HepG2 (cell line): ENCODE data around the gene ACSF3. TPM values are rescaled to one million over a fixed set of nuclear protein-coding genes. Genes with fewer than 3 reads are reported as not detected.

Source experiments
- ATAC-seq: fragments of 200-7000 bp; cut with Tn5 transposase; 3 replicates; pipeline ENCODE4 v1.9.1; 2020; ENCODE audit warnings: mild to moderate bottlenecking, moderate library complexity
- BruUV-seq: library from RNA; stranded (reverse); fragments of 400-500 nt; replicated peaks from 2 replicates; lab custom pipeline; 2021; lab: Mats Ljungman, UMichigan
- CTCF ChIA-PET: fragments of 300-600 bp; formaldehyde crosslinking; extraction: SDS; loops from one replicate; lab custom pipeline; 2021; ENCODE audit warnings: low total read pairs, inconsistent platforms, low intra/inter-chr PET ratio; lab: Yijun Ruan, JAX
- POLR2A ChIA-PET: fragments of 350-600 bp; sonication (Branson Sonifier 250); formaldehyde crosslinking; loops from one replicate; lab custom pipeline; 2020; ENCODE audit warnings: antibody characterized with exemption, inconsistent platforms; lab: Yijun Ruan, JAX
- DNase-seq: peaks from one replicate; pipeline ENCODE4 v3.0.0-alpha.2; 2015; ENCODE audit warnings: low spot score
- FAIRE-seq: peaks from 3 replicates; lab custom pipeline; 2011; peaks lifted over from hg19 to GRCh38; lab: Jason Lieb, UNC
- H2AFZ ChIP-seq: one replicate; pipeline ENCODE4 v1.6.1; 2011; ENCODE audit warnings: low read length, inconsistent platforms
- H3K27ac ChIP-seq: fragments of 300-600 bp; 3 replicates; pipeline ENCODE4 v1.8.0; 2011; ENCODE audit warnings: mixed run types, mild to moderate bottlenecking, mixed read lengths, low read length, inconsistent platforms; ENCODE audit not compliant: insufficient read depth; ENCODE audit errors: extremely low read length
- H3K27me3 ChIP-seq, 2 experiments: fragments of 200-600 bp in 1 of 2; 2 replicates in 1 of 2; 3 replicates in 1 of 2; pipeline versions ENCODE4 v1.6.0 to v1.8.0; 2011; ENCODE audit warnings: low read length in 2 of 2, mild to moderate bottlenecking in 2 of 2, moderate library complexity in 2 of 2, inconsistent platforms in 1 of 2; ENCODE audit not compliant: insufficient read depth in 2 of 2, control insufficient read depth in 1 of 2
- H3K36me3 ChIP-seq, 2 experiments: fragments of 200-600 bp in 1 of 2; replicated peaks in 1 of 2; 2 replicates in 1 of 2; 3 replicates in 1 of 2; pipeline versions ENCODE4 v1.5.1 to v1.8.0; 2011; ENCODE audit warnings: low read length in 2 of 2, inconsistent platforms in 1 of 2; ENCODE audit not compliant: insufficient read depth in 2 of 2, control insufficient read depth in 1 of 2
- H3K4me1 ChIP-seq: 2 replicates; pipeline ENCODE4 v1.5.1; 2012; ENCODE audit warnings: low read length, inconsistent platforms; ENCODE audit not compliant: insufficient read depth
- H3K4me2 ChIP-seq: 2 replicates; pipeline ENCODE4 v1.6.0; 2011; ENCODE audit warnings: low read depth, low read length, inconsistent platforms
- H3K4me3 ChIP-seq, 3 experiments: fragments of 200-600 bp in 1 of 3; sonication (generic), shearing (Covaris generic) in 1 of 3; replicated peaks in 1 of 3; 2 replicates each; pipeline ENCODE4 v1.5.1; 2011 to 2016; ENCODE audit warnings: low read length in 3 of 3, inconsistent platforms in 2 of 3, low read depth in 2 of 3, mild to moderate bottlenecking in 2 of 3, control low read depth in 1 of 3, mixed read lengths in 1 of 3; ENCODE audit not compliant: insufficient read depth in 1 of 3
- H3K79me2 ChIP-seq: one replicate; pipeline ENCODE4 v1.6.1; 2011; ENCODE audit warnings: low read length, inconsistent platforms; ENCODE audit not compliant: insufficient read depth
- H3K9ac ChIP-seq: 2 replicates; pipeline ENCODE4 v1.6.0; 2011; ENCODE audit warnings: mild to moderate bottlenecking, low read depth, low read length, inconsistent platforms; ENCODE audit not compliant: insufficient read depth
- H3K9me3 ChIP-seq: 2 replicates; pipeline ENCODE4 v1.5.1; 2012; ENCODE audit warnings: mild to moderate bottlenecking, low read length
- H4K20me1 ChIP-seq: 2 replicates; pipeline ENCODE4 v1.6.0; 2011; ENCODE audit warnings: inconsistent platforms, mild to moderate bottlenecking, low read length, moderate library complexity; ENCODE audit not compliant: insufficient read depth
- AGO2 ChIP-seq: fragments of 200-400 bp; formaldehyde crosslinking; optimal IDR thresholded peaks from 2 replicates; pipeline ENCODE3; 2017; ENCODE audit warnings: mild to moderate bottlenecking, low read depth, low read length, moderate library complexity
- SAP130 ChIP-seq: IDR thresholded peaks from 2 replicates; pipeline ENCODE4 v1.6.1; 2016; ENCODE audit warnings: low read depth
- ZFP37 ChIP-seq: sonication (generic); formaldehyde crosslinking; IDR thresholded peaks from 2 replicates; pipeline ENCODE4 v1.4.0; 2020; ENCODE audit warnings: missing genetic modification reagents, borderline replicate concordance
- ZNF124 ChIP-seq: sonication (generic); formaldehyde crosslinking; IDR thresholded peaks from 2 replicates; pipeline ENCODE4 v1.4.0; 2020; ENCODE audit warnings: missing genetic modification reagents
- ZNF687 ChIP-seq: sonication (generic); formaldehyde crosslinking; IDR thresholded peaks from 2 replicates; pipeline ENCODE4 v1.5.1; 2020; ENCODE audit warnings: mild to moderate bottlenecking, missing genetic modification reagents, moderate library complexity
- WGBS: methylation state at CpG from one replicate; pipeline ENCODE4 v1.1.6; 2017; ENCODE audit warnings: low lambda C conversion rate; 5-methylcytosine and 5-hydroxymethylcytosine counted together
- in situ Hi-C: cut with HindIII; loops from 2 replicates; pipeline ENCODE4 v1.10.0; 2017; ENCODE audit warnings: low pct_unique_long_range_greater_than_20kb; ENCODE audit not compliant: extremely low pct_ligation_motif_present
- intact Hi-C: fragments of 100-400 bp; cut with micrococcal nuclease; formaldehyde crosslinking; loops from one replicate; pipeline ENCODE4 v1.10.0; 2022; ENCODE audit not compliant: unreplicated experiment
- polyA plus RNA-seq, 8 experiments: library from polyadenylated mRNA; depleted of rRNA in 3 of 8; stranded (reverse) in 7 of 8; unstranded in 1 of 8; fragments of >200 nt; fragmentation: Illumina TruSeq in 4 of 8; extraction: Trizol in 4 of 8; gene quantifications; 2 replicates each; pipeline versions ENCODE4 v1.2.1 to v1.2.3, GENCODE V29; 2011 to 2016; ENCODE audit warnings: low read depth in 4 of 8, missing spikeins in 1 of 8, mixed read lengths in 1 of 8; ENCODE audit not compliant: insufficient read depth in 1 of 8
- total RNA-seq, 5 experiments: library from RNA; depleted of rRNA; stranded (reverse); fragments of >200 nt; fragmentation: Illumina TruSeq; extraction: Trizol; gene quantifications; 2 replicates each; pipeline ENCODE4 v1.2.3, GENCODE V29; 2016; ENCODE audit warnings: low read depth in 1 of 5

The ACSF3 gene
- total and polyA plus RNA-seq, 2 of the 13 experiments (the other 11 are each of a cell fraction or from before 2014, with no cell fraction given) = 14.9 to 30.6 TPM

GRCh38 chr16:89145406-89146161, 51.9 kb downstream of the ACSF3 start:
- H3K27ac ChIP-seq = no peak overlapping the region
- H4K20me1 ChIP-seq = no peaks in the 10 kb centered on the region
- H3K9me3 ChIP-seq = peaks cover 5% of the 10 kb centered on the region; the same call in 1 of the 2 replicates
- H3K4me3 ChIP-seq = no peak overlapping the region
- intact Hi-C loops (no loop called here), in situ Hi-C loops (no loop called here)
- no peaks in the 10 kb centered on the region for H3K27me3 ChIP-seq
- BruUV-seq = no TSS peak
- no peak overlapping the region for H3K9ac ChIP-seq
- ChIA-PET POLR2A (no interaction called here), CTCF (no interaction called here)
- ATAC-seq (no peak), DNase-seq (no peak), FAIRE-seq (no peak)
- H3K4me2 ChIP-seq = no peak overlapping the region
- no peak for TF ChIP-seq SAP130 (CRISPR knock-in tag)
- TF ChIP-seq AGO2 = peak; percentile 23
- TF ChIP-seq ZNF124 = no peak
- TF ChIP-seq ZFP37 = no peak
- TF ChIP-seq ZNF687 (CRISPR knock-in tag) = 0 out of 2 replicates have a peak, but pooled peaks have one; percentile 3
- H2AFZ ChIP-seq = no peak overlapping the region
- 97% methylated on average over 13 of the region's 25 CpGs for WGBS
- H3K36me3 ChIP-seq = peaks cover 10 to 34% of the 10 kb centered on the region in 2 experiments; a peak in 4 of 5 replicates
- H3K79me2 ChIP-seq = no peaks in the 10 kb centered on the region
- no peaks in the 10 kb centered on the region for H3K4me1 ChIP-seq
